ENCODE measurements around the gene TPO.

TPO gene

DNA sequence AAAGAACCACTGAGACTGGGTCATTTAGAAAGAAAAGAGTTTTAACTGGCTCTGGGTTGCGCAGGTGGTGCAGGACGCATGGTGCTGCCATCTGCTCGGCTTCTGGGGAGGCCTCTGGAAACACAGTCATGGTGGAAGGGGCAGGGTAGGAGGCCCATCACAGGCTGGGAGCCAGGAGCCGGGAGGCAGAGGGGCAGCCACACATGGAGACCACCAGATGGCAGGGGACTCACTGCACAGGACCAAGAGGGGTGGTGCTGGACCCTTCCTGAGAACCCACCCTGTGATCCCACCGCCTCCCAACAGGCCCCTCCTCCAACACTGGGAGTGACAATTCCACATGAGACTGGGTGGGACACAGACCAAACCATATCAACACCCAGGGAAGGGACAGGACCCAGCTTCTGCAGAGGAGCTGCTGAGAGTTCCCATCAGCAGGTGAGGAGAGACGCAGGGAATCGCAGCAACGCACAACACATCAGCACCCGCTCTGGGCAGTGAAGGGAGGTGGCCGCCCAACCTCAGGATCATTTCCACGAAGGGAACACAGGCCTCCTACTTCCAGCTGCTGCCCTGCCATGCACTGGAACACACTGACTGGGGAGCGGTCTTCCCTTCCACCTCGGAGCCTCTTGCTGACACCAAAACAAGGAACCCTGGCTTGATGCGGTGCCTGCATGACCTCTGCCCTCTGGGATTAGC is 130.7 kb downstream of the TPO start:
- TF ChIP-seq, protein P1, sequence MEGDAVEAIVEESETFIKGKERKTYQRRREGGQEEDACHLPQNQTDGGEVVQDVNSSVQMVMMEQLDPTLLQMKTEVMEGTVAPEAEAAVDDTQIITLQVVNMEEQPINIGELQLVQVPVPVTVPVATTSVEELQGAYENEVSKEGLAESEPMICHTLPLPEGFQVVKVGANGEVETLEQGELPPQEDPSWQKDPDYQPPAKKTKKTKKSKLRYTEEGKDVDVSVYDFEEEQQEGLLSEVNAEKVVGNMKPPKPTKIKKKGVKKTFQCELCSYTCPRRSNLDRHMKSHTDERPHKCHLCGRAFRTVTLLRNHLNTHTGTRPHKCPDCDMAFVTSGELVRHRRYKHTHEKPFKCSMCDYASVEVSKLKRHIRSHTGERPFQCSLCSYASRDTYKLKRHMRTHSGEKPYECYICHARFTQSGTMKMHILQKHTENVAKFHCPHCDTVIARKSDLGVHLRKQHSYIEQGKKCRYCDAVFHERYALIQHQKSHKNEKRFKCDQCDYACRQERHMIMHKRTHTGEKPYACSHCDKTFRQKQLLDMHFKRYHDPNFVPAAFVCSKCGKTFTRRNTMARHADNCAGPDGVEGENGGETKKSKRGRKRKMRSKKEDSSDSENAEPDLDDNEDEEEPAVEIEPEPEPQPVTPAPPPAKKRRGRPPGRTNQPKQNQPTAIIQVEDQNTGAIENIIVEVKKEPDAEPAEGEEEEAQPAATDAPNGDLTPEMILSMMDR (IDR thresholded peaks at IDR 0.05; ENCODE audit: poor library complexity, severe bottlenecking): no peak
- no peak for ATAC-seq (ENCODE audit: low read depth)
- DNase-seq (ENCODE audit: low spot score): no peak
- H3K36me3 ChIP-seq (ENCODE audit: low read depth): no peaks in the 10 kb centered on the region
- no peaks in the 10 kb centered on the region for H3K27me3 ChIP-seq (ENCODE audit: insufficient read depth, poor library complexity, severe bottlenecking)
- H3K9me3 ChIP-seq (ENCODE audit: severe bottlenecking): no peaks in the 10 kb centered on the region
- no peaks in the 10 kb centered on the region for H3K4me1 ChIP-seq (ENCODE audit: insufficient read depth, poor library complexity, severe bottlenecking)
- no peak overlapping the region for H3K27ac ChIP-seq (ENCODE audit: poor library complexity, severe bottlenecking)
- H3K4me3 ChIP-seq (ENCODE audit: severe bottlenecking): no peak overlapping the region

DNA sequence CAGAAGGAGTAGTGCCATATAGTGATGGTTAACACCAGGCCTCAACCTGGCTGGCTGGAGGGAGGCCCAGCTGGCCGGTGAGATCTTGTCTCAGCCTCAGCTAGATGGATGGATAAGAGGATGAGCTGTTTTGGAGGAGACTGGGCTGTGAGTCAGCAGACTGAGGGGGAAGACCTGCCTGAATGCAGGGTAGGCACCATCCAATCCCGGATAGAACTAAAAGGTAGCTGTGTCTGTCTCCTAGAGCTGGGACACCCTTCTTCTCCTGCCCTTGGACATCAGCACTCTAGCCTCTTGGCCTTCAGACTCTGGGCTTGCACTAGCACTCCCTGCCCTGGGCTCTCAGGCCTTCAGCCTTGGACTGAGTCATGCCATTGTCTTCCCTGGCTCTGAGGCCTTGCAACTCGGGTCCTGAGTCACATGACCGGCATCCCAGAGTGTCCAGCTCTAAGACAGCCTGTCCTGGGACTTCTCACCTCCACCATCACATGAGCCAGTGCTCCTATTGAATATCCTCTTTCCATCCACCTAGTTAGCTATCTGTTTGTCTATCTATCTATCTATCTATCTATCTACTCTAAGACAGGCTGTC is 131.3 kb downstream of the TPO start:
- H3K9me3 ChIP-seq (ENCODE audit: severe bottlenecking): no peaks in the 10 kb centered on the region
- no peaks in the 10 kb centered on the region for H3K36me3 ChIP-seq (ENCODE audit: low read depth)
- DNase-seq (ENCODE audit: low spot score): no peak
- TF ChIP-seq, protein P1 (IDR thresholded peaks at IDR 0.05; ENCODE audit: poor library complexity, severe bottlenecking): no peak
- H3K27ac ChIP-seq (ENCODE audit: poor library complexity, severe bottlenecking): no peak overlapping the region
- ATAC-seq (ENCODE audit: low read depth): peak; percentile 68
- no peak overlapping the region for H3K4me3 ChIP-seq (ENCODE audit: severe bottlenecking)
- H3K4me1 ChIP-seq (ENCODE audit: insufficient read depth, poor library complexity, severe bottlenecking): no peaks in the 10 kb centered on the region
- H3K27me3 ChIP-seq (ENCODE audit: insufficient read depth, poor library complexity, severe bottlenecking): no peaks in the 10 kb centered on the region

DNA sequence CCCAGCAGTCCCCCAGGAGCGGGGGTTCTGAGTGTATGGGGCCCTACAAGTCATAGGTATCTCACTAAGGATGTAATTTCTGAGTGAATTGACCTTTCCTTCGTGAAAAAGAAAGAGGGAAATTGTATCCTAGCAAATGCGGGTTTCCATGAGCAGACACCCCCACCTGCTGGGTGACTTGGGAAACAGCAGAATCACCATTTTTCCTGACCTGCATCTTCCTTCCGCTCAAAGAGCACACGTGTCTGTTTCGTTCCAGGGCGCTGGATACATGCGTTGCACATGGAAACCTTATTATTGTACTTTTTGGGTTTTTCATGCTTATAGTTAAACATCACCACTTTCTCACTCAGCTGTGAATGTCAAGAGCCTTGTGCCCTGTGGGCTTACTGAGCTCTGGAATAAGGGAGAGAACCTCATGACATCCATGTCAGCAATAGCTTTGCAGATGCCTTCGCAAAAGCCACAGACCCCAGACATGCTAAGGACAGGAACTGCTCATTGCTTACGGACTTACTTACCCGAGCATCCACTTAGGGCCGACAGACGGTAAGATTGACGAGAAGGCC is 132.8 kb downstream of the TPO start:
- DNase-seq (ENCODE audit: low spot score): no peak

DNA sequence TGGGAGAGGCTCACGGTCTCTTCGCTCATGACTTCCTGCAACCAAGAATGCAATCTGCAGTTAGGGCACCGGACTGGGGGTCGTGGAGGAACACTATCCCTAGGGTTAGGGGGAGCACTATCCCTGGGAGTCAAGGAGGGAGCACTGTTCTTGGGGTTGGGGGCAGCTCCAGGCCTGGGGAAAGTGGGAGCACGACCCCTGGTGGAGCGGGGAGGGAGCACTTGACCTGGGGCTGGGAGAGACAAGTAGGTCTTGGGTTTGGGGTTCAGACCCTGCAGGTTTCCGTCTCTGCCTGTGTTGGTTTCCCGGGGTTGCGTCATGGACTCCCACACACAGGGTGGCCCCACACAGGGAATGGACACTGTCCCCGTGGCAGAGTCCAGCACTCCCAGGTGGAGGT is 133.6 kb downstream of the TPO start:
- Histone ChIP-seq H3K9me3 (ENCODE audit: severe bottlenecking) (no peaks in the 10 kb centered on the region), H3K36me3 (ENCODE audit: low read depth) (no peaks in the 10 kb centered on the region), H3K27me3 (ENCODE audit: insufficient read depth, poor library complexity, severe bottlenecking) (no peaks in the 10 kb centered on the region), H3K4me1 (ENCODE audit: insufficient read depth, poor library complexity, severe bottlenecking) (no peaks in the 10 kb centered on the region), H3K4me3 (ENCODE audit: severe bottlenecking) (no peak overlapping the region), H3K27ac (ENCODE audit: poor library complexity, severe bottlenecking) (no peak overlapping the region)
- TF ChIP-seq, protein P1 (IDR thresholded peaks at IDR 0.05; ENCODE audit: poor library complexity, severe bottlenecking): no peak
- DNase-seq (ENCODE audit: low spot score): no peak
- no peak for ATAC-seq (ENCODE audit: low read depth)

More for the DNA sequence above, 132.8 kb downstream of the TPO start:
- H3K9me3 ChIP-seq (ENCODE audit: severe bottlenecking): no peaks in the 10 kb centered on the region
- H3K27ac ChIP-seq (ENCODE audit: poor library complexity, severe bottlenecking): no peak overlapping the region
- H3K4me1 ChIP-seq (ENCODE audit: insufficient read depth, poor library complexity, severe bottlenecking): no peaks in the 10 kb centered on the region
- ATAC-seq (ENCODE audit: low read depth): 0 out of 3 replicates have a peak, but pooled peaks have one; percentile 28
- H3K27me3 ChIP-seq (ENCODE audit: insufficient read depth, poor library complexity, severe bottlenecking): no peaks in the 10 kb centered on the region
- no peak overlapping the region for H3K4me3 ChIP-seq (ENCODE audit: severe bottlenecking)
- no peaks in the 10 kb centered on the region for H3K36me3 ChIP-seq (ENCODE audit: low read depth)
- TF ChIP-seq, protein P1 (IDR thresholded peaks at IDR 0.05; ENCODE audit: poor library complexity, severe bottlenecking): peak; percentile 87

Data from RWPE2 (cell line).